Testis (tissue), 2 donors: ENCODE results near the gene BCR.

Experiments used
- CTCF ChIP-seq, 3 experiments: fragments of 450-650 bp in 2 of 3; fragments of 200-600 bp in 1 of 3; sonication (generic) in 1 of 3; IDR thresholded peaks; one replicate each; pipeline ENCODE4 v1.5.1; 2016 to 2019; ENCODE audit warnings: antibody characterized with exemption in 3 of 3, mild to moderate bottlenecking in 2 of 3, moderate library complexity in 1 of 3
- POLR2A ChIP-seq: fragments of 450-650 bp; IDR thresholded peaks from one replicate; pipeline ENCODE4 v1.6.1; 2017; ENCODE audit warnings: antibody characterized with exemption, mild to moderate bottlenecking, moderate library complexity

- no peak for TF ChIP-seq CTCF (IDR thresholded peaks at IDR 0.05)
- no peak for TF ChIP-seq POLR2A
These were observed 34.1 kb downstream of the BCR start for GRCh38 chr22:23214398-23214797.
